ENCODE measurements around the gene CCR5AS.
A peak's percentile ranks its signal among the peaks of the same experiment; 100 is the strongest.
"Not testable (repeated sequence)": the region's sequence is repeated elsewhere in the genome, so short reads cannot be mapped to it uniquely, and the experiment has no call there.

CCR5AS gene

DNA sequence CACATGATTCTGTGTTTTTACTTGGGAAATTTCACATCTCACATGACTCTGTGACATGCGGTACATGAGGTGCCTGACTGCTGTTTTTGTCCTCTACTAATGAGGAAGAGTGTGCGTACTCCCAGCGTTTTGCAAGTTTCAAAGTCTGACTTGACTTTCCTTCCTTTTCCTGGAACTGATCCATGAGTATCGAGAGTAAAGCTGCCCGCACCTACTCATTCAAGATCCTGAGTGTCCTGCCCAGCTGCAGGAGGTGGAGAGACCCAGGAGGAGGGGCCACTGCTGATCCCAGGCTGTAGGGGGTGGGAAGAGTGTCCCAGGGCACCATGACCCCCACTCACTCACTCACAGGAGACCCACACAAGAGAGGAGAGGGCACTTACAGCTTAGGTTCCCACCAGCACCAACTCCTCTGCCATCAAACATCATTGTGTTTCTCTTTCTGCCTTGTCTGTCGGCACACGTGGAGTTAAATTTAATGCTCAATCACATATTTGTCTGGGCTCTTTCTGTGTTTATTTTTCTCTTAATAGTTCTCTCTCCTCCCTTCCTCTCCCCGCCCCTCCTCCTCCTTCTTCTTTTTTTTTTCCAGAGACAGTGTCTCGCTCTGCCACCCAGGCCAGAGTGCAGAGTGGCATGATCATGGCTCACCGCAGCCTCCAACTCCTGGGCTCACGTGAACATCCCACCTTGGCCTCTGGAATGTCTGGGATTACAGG lies 1.4 kb downstream of the CCR5AS start:
- DNase-seq (ENCODE audit: low read depth in 2 of 2): no peak

GRCh38 chr3:46402902-46403301 lies 4.0 kb downstream of the CCR5AS start:
- not testable (repeated sequence) for DNase-seq (ENCODE audit: low read depth in 2 of 2)

GRCh38 chr3:46401579-46401978 lies 5.3 kb downstream of the CCR5AS start:
- DNase-seq (ENCODE audit: low read depth in 2 of 2): no peak

- no peak for DNase-seq (ENCODE audit: low read depth in 2 of 2)
Measured at GRCh38 chr3:46400846-46401245, 6.0 kb downstream of the CCR5AS start.

- peak; percentile 42 to 51 for DNase-seq (ENCODE audit: low read depth in 2 of 2)
Measured at GRCh38 chr3:46400000-46400734, 6.7 kb downstream of the CCR5AS start.

- no peak for DNase-seq (ENCODE audit: low read depth in 2 of 2)
Measured at GRCh38 chr3:46399557-46399956, 7.3 kb downstream of the CCR5AS start.

DNA sequence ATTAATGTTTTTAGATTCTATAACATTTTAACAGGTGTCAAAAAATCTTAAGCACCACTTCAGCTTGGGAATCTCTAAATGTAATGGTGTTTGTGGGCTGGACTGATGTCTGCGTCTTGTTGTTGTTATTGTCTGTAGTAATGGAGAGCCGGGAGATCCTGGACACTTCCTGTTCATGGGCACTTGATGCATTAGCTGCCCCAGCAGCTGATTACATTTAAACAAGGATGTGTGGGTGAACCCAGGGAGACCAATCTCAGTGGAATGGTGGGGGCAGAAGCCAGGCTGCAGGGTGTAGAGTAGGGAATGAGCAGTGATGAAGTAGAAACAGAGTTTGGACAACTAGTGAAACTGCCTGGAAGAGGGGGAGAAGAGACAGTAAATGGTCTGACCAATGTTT lies 7.8 kb downstream of the CCR5AS start:
- no peak for DNase-seq (ENCODE audit: low read depth in 2 of 2)

- DNase-seq (ENCODE audit: low read depth in 2 of 2): no peak
Measured at GRCh38 chr3:46398186-46398955, 8.5 kb downstream of the CCR5AS start.

- DNase-seq (ENCODE audit: low read depth in 2 of 2): no peak
Measured at GRCh38 chr3:46397111-46397510, 9.8 kb downstream of the CCR5AS start.

GRCh38 chr3:46395766-46396530 lies 10.9 kb downstream of the CCR5AS start:
- no peak for DNase-seq (ENCODE audit: low read depth in 2 of 2)

DNA sequence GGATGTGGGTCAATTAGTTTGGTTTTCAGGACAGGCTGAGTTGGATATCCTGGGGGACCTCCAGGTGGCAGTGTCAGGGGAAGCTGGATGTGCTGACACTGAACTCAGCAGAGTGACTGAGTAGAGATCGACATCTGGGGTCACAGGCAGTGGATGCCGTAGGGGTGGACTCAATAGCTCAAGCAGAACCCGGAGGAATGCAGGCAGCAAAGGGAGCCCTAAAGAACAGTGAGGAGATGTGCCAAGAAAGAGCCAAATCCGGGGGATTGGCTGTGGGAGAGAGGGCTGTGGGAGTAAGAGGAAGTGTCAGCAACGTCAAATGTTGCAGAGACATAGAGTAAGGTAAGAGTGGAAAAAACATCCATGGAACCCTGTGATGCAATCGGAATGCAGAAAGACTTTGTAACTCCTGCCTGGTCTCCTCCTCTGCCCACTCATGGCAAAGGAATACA lies 11.6 kb downstream of the CCR5AS start:
- no peak for DNase-seq (ENCODE audit: low read depth in 2 of 2)

DNA sequence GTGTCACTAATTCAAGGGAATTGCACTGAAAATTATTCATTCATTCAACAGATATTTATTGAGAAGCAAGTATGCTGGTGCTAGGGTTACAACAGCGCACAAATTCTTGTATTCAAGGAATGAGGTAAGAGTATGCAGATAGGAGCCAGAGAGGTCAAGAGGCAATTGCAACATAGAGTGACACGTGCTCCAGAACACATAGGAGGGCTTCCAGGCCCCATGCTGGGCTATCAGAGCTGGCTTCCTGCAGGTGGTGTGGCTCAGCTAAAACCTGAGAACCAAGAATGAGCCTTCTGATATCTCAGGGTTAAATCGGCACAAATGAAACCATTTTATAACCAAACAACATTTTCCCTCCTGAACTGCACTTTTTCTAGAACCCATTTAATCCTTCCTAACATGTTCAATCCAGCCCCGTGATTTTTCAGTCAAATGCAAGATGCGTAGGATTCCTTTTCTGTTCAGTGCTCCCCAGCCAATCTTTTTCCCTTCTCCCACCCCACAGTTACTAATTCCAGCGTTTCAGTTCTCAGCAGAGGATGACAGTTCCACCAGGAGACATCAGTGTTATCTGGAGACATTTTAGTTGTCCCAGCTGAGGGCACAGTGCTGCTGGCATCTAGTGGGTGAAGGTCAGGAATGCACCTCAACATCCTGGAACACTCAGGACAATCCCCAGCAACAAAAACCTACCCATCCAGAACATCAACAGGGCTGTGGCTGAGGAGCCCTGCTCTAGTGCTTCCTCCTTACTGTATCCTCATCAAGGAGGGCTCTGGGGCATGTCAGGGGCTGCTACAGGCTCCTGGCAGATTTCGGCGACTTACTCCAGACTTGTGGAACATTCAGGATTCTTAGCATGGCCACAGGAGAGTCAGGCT lies 13.1 kb downstream of the CCR5AS start:
- no peak for DNase-seq (ENCODE audit: low read depth in 2 of 2)

GRCh38 chr3:46393011-46393410 lies 13.9 kb downstream of the CCR5AS start:
- no peak for DNase-seq (ENCODE audit: low read depth in 2 of 2)

- not testable (repeated sequence) for DNase-seq (ENCODE audit: low read depth in 2 of 2)
Measured at GRCh38 chr3:46391526-46391925, 15.3 kb downstream of the CCR5AS start.

DNA sequence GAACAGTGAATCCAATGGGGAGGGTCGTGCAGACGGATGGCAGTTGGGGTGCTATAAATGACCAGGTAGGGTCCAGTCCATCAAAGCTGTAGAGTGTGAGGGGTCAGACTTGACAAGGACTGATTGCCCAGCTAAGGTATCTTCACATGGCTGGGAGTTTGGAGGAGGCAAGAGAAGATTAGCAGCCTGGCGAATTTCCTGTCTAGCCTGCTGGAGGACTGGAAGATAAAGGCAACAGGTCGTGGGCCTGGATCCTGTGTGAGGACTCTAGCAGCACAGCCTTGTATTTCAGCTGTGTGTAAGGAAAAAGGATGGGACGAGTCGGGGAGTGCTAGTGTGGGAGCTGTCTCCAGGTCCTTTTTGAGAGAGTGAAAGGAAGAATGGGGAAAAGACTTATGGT lies 17.6 kb downstream of the CCR5AS start:
- no peak for DNase-seq (ENCODE audit: low read depth in 2 of 2)

DNA sequence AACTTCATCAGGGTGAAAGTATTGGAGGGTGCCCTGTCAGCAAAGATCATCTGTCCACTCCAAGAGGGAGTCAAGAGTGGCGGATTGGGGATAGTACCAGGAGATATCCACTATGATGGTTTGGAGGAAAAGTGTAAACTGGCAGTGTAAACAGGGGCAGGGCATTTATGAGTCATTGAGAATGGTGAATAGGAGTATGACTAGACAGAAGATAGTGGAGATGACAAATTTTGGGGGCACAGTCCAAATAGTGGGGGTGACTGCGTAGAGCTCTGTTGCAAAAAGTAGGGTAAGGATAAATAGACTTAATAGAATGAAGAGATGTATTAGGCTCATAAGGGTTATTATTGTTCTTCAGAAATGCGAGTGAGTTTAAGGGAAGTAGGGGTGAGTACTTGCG lies 18.0 kb downstream of the CCR5AS start:
- DNase-seq (ENCODE audit: low read depth in 2 of 2): not testable (repeated sequence)

DNA sequence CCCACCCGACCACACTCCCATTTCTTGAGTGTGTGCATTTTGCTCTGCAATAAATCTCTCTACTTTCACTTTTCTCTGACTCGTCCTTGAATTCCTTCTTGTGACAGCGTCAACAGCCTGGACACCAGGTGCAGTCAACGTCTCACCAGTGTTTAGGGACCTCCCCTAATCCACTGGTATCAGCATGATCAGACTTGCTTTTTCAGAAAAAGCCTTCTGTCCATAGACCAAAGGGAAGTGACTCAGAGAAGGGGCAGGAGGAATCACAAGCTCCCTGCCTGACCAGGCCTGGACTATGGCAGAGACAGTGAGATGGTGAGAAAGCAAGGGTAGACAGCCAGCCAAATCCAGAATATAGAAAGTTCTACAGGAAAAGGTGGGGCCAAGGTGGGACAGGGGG lies 20.7 kb downstream of the CCR5AS start:
- DNase-seq (ENCODE audit: low read depth in 2 of 2): no peak

DNA sequence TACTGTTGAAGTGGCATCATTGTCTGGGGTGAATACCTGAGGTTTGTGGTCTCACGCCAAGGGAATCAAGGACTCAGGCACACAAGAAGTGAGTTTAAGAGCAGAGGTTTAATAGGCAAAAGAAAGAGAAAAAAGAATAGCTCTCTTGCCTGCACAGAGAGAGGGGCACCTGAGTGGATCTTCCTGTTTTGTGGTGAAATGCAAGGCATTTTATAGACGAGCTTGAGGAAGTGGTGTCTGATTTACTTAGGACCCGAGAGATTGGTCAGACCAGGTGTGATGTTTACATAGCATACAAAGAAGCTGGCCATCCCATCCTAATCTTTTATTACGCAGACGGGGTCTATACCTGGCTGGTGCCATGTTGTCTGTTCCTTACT lies 22.9 kb downstream of the CCR5AS start:
- no peak for DNase-seq (ENCODE audit: low read depth in 2 of 2)

DNA sequence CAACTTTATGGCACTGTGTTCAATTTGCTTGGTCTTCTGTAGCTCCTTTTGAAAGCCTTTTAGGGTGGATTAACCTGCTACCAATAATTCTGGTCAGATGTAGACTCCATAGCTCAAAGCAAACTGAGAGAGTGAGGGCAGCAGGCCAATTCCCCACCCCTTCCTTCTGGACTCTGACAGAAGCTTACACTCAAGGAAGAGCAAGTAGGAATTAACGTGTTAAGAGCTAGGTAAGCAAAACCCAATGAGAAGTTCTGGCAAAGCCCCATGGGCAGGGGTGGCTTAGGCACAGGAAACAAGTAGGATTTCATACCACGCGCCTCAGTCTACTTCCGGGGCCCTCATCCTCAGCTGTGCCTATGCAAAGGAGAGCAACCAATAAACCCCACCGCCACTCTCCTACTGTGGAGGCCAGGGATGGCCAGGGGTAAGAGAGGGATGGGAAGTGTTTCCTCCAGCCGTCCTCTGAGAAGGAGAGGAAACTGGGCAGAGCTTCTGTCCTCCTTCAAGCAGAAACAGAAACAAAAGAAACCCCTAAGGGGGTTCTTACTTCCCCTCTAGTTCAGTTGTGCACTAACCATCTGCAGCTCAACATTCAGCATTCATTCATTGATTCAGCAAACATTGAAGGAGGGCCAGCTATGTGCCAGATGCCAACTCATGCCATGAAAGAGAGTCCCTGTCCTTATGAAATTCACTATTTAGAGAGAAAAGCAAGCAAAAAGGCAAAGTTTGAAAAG lies 23.5 kb downstream of the CCR5AS start:
- DNase-seq (ENCODE audit: low read depth in 2 of 2): no peak

DNA sequence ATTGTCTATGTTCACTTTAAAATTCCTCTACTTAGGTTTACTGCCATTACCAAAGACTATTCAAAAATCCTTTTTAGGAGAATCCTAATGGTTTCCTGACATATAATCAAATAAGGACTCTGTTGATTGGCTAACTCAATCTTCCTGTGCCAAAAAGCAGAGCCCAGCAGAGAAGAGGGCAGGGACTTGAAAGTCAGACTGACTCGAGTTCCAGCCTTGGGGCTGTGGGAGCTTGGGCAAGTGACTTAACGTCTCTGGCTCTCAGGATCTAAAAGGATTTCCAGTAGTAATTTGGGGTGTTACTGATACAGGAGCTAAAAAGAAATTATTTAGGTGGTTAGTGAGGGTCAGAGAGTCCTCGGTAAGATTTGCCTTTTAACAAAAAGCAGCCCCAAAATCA lies 25.2 kb downstream of the CCR5AS start:
- DNase-seq (ENCODE audit: low read depth in 2 of 2): no peak

Measured in fibroblast of skin of left quadriceps (primary cell).